NCI-H128 (cell line): Measurements from ENCODE around the gene ITCH.
"Not testable (repeated sequence)": the region's sequence is repeated elsewhere in the genome, so short reads cannot be mapped to it uniquely, and the experiment has no call there.

Experiments used
- DNase-seq: peaks from one replicate; lab custom pipeline; 2025; ENCODE audit not compliant: unreplicated experiment; lab: John Stamatoyannopoulos, UW

Gene ITCH

DNA sequence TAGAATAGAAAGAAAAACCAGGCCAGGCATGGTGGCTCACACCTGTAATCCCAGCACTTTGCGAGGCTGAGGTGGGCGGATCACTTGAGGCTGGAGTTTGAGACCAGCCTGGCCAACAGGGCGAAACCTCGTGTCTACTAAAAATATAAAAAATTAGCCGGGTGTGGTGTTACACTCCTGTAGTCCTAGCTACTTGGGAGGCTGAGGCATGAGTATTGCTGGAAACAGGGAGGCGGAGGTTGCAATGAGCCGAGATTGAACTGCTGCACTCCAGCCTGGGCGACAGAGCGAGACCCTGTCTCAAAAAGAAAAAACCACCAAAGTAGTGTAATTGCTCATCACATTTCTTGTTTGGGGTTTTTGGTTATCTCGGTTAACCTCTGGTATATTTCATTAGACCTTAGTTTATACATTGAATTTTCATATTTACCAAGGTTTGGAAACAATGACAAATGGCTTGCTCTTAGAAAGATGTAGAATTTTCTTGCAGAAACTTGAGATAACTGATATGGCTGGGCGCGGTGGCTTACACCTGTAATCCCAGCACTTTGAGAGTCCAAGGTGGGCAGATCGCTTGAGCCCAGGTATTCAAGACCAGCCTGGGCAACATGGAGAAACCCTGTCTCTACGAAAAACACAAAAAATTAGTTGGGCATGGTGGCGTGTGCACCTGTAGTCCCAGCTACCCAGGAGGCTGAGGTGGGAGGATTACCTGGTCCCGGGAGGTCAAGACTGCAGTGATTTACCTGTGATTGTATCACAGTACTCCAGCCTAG lies 14.2 kb downstream of the ITCH start:
- DNase-seq, result no peak

DNA sequence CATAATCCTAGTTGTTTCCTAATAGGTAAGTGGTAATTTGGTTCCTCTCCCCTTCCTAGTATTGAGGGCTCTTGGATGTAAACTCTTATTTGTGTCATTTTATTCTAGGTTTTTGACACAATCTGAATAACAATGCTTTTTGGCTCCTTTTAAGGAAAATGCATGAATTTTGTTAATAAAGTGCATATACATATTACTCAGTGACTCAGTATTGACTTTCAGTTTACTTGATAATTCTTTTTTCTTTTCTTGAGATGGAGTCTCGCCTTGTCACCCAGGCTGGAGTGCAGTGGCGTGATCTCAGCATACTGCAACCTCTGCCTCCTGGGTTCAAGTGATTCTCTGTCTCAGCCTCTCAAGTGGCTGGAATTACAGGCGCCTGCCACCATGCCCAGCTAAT lies 19.1 kb downstream of the ITCH start:
- DNase-seq, result no peak

DNA sequence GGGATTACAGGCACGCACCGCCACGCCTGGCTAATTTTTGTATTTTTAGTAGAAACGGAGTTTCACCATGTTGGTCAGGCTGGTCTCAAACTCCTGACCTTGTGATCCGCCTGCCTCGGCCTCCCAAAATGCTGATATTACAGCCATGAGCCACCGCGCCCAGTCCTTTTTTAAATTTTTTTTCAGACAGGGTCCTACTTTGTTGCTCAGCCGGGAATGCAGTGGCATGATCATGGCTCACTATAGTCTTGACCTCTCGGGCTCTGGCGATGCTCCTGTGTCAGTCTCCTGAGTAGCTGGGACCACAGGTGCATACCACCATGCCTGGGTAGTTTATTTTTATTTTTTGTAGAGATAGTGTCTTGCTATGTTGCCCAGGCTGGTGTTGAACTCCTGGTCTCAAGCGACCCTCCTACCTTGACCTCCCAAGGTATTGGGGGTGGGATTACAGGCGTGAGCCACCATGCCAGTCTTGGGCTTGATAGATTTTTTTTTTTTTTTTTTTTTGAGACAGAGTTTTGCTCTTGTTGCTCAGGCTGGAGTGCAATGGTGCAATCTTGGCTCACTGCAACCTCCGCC lies 19.9 kb downstream of the ITCH start:
- DNase-seq, result not testable (repeated sequence)

DNA sequence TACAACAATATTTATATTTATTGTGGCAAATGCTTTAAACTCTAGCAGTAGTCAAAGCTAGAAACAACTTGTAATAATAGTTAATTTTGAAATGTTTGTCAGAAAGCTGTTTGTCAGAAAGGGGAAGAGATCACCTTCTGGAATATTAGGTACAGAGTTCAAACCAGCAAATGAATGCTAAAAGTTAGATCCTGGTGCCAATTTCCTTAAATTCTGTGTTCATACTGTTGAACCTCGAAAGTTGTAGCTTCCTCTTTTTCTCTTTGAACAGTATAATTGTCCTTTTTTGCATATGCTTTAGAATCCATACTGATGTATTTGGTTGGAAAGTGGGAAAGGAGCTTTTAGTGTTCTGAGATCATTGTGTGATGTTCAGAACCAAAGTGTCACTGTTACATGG lies 22.4 kb downstream of the ITCH start:
- no peak for DNase-seq

DNA sequence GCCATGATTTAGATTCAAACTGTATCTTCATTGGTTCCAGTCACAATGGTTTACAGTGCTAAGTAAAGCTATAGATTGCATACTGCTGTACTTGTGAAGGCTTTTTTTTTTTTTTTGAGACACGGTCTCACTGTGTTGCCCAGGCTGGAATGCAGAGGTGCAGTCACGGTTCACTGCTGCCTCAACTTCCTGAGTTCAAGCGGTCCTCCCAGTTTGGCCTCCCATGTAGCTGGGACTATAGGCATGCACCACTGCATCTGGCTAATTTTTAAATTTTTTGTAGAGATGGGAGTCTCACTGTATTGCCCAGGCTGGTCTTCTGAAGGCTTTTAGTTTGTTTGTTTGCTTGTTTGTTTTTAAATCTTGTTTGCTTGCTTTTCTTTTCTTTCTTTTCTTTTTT lies 24.9 kb downstream of the ITCH start:
- DNase-seq, result no peak

DNA sequence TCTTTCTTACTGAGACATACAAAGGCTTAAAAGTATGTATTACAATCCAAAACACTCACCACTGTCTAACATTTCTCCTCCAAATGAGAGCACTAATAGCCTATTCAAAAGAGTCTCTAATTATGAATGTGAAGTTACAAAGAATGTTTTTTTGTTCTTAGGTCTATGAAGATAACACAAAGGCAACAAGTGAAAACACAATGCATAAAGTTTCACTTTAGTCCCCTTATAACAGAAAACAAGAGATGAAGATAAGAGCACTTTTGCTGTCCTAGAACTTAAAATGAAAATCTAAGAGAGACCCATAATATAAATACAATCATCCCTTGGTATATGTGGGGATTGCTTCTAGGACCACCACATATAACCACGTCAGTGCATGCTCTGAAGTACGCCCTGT lies 25.6 kb downstream of the ITCH start:
- no peak for DNase-seq

DNA sequence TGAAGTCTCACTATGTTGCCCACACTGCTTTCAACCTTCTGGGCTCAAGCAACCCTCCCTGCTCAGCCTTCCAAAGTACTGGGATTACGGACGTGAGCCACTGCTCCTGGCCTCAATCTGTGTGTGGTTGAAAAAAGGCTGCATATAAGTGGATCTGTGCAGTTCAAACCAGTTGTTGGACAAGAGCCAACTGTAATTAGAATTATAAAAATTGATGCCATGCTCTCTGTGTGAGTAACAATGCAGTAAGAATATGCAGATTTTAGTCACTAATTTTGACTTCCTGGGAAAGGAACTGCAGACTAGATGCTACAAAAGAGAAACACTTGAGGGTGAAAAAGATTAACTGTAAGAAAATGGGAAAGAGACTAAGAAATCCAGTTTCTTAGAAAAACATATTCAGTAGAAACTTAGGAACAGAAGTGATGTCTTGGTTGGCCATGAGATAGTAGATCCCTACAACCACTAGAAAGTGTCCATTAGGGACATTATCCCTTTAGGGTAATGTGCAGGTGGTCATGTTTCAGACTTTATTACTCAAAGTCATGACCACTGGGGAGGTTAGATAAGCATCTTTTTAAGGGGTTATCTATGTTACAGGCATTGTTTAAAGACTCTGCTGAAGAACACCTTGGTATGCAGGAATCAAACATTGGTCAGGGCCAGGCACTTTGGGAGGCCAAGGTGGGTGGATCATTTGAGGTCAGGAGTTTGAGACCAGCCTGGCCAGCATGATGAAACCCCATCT lies 26.3 kb downstream of the ITCH start:
- DNase-seq, result no peak

DNA sequence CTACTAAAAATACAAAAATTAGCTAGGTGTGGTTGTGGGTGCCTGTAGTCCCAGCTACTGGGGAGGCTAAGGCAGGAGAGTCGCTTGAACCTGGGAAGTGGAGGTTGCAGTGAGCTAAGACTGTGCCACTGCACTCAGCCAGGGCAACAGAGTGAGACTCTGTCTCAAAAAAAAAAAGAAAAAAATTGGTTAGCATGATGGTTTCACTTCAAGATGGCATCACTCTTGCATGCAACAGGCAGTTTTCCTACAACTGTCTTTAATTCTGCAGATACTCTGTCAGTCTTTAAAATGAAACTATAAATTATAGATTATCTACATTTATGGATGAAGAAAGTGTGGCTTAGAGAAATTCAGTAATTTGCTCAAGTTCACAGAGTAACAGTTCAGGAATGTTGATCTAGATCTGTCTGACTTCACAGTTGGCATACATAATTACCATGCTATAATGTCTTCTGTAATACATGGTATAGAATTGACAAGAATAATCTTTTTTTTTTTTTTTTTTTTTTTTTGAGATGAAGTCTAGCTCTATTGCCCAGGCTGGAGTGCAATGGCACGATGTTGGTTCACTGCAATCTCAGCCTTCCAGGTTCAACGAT lies 27.0 kb downstream of the ITCH start:
- DNase-seq, result no peak

DNA sequence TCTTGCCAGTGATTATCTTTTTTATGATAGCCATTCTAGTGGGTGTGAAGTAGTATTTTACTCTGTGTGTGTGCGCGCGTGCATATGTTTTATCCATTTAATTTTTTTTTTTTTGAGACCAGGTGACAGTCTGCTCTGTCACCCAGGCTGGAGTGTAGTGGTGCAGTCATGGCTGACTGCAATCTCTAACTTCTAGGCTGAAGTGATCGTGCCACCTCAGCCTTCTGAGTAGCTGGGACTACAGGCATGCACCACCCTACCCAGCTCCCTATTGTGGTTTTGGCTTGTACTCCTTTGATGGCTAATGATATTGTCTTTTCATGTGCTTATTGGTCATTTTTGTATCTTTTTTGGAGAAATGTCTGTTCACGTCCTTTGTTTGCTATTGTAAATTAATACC lies 33.3 kb downstream of the ITCH start:
- no peak for DNase-seq

DNA sequence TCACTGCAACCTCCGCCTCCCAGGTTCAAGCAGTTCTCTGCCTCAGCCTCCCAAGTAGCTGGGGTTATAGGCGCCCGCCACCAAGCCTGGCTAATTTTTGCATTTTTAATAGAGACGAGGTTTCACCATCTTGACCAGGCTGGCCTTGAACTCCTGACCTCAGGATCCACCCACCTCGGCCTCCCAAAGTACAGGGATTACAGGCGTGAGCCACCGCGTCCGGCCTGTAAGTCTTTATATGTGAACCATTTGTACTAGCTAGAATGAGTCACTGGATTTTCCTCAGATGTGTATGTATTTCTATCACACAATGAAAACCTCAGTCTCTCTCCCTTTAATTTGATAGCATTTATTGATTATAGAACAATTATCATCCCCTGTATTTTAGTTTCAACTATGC lies 34.0 kb downstream of the ITCH start:
- DNase-seq, result no peak

DNA sequence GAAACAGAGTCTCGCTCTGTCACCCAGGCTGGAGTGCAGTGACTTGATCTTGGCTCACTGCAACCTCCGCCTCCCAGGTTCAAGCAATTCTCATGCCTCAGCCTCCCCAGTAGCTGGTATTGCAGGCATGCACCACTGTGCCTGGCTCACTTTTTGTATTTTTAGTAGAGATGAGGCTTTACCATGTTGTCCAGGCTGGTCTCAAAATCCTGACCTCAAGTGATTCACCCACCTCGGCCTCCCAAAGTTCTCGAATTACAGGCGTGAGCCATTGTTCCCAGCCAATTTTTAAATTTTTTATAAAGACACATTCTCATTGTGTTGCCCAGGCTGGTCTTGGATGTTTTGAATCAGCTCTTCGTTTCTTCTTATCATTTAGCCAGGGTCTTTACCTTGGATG lies 37.7 kb downstream of the ITCH start:
- DNase-seq, result not testable (repeated sequence)

DNA sequence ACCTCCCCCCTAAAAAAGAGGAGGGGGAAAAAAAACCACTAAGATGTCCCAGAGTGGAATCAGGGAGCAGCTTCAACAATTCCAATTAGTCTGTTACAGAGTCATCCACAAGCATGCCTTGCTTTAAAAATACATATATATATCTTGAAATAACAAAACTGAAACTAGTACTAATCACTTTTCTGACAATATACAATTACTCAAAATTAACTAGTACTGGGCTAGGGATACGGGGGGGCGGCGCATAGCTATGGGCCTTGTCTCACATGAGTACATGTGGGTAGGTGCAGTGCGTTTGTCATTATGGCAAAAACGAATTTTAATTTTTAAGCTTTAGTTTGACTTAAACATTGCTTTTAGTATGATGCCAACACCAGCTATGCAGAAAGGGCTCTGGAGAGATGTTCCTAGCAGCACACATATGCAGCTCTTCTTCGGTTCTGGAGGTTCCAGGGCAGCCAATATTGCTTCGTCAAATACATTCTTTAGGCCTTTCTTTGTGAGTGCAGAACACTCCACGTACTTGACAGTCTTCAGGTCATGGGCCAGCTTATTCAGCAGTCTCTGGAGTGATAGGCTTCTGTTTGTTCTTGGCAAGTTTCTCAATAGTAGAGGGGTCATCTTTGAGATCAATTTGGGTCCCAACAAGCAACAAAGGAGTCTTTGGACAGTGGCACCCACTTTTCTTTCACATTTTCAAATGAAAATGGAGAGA lies 38.8 kb downstream of the ITCH start:
- DNase-seq, result no peak

DNA sequence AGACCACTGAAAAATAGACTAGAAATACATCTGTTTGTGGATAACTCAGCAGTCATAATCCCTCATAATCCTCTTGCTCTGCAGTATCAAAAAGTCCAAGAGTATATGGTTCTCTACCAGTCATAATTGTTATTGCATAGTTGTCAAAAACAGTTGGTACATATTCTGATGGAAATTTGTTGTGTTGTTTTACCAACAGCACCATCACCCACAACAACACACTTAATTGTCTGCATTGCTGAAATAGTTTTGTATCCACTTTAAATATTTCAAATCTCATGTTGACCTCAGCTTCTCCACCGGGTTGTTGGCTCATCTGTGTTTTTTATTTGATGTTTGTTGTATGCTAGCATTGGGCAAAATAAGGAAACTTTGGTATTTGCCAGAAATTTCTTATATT lies 39.4 kb downstream of the ITCH start:
- no peak for DNase-seq

DNA sequence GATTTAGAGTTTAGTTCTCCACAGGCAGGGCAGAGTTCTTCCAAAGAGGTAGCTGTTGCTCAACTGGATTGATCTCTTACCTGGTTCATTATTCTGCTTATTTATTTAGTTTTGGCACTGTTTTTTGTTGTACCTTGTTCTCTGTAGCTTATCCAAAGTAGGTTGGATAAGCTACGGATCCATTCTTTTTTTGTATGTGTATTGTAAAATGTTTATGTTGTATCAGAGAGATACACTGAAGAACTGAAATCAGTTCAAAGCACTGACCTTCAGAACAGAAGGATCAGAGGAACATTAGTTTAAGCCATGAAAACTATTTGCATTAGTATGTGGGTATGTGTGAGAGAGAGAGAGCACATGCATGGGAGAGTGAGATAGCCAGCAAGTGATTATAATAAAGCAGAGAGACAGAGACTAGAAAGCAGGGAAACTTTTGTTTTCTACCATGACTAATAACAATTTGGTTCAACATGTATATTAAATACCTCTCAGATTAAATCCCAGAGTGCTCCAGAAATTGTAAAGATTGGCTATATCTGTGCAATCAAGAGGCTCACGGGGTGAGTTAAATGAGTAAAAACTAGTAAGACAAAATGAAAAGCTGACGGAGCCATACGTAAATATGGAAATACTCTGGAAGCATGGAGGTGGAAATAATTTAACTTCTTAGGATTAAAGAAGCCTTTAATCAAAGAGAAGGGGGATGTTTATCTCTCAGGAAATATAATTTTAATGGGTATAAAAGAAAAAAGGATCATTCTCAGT lies 40.2 kb downstream of the ITCH start:
- no peak for DNase-seq

DNA sequence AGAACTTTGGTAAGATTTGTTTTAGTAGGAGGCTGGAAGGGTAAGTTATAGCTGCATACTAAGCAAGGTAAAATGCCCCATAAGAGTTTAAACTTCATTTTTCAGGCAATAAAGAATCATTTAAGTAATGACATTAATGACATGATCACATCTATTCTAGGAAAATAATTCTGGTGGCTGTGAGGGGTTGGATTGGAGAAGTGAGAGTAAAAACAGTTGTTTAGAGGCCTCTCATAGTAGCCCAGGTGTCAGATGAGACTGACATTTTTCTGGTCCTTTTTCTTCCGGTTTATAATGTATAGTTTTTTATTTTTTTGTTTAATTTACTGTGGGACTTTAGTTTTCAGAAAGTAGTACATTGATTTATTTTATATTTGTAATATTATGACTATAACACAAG lies 40.8 kb downstream of the ITCH start:
- no peak for DNase-seq

DNA sequence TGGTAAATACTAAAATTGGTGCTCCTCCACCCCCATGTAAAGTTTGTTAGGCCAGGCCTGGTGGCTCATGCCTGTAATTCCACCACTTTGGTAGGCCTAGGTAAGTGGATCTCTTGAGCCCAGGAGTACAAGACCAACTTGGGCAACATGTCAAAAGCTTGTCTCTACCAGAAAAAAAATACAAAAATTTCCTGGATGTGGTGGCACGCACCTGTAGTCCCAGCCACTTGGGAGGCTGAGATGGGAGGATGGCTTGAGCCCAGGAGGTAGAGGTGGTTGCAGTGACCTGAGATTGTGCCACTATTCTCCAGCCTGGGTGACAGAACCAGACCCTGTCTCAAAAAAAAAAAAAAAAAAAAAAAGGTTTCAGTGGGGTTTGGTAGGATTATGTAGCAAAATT lies 41.7 kb downstream of the ITCH start:
- no peak for DNase-seq

DNA sequence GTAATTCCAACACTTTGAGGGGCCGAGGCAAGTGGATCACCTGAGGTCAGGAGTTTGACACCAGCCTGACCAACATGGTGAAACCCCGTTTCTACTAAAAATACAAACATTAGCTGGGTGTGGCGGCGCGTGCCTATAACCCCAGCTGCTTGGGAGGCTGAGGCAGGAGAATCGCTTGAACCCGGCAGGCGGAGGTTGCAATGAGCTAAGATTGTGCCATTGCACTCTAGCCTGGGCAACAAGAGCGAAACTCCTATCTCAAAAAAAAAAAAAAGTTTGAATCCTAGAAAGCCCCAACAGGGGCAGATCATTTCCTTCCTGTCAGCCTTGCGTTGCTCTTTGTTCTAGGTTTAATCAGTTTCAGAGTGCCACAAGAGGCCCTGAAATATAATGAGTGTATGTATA lies 42.2 kb downstream of the ITCH start:
- not testable (repeated sequence) for DNase-seq

DNA sequence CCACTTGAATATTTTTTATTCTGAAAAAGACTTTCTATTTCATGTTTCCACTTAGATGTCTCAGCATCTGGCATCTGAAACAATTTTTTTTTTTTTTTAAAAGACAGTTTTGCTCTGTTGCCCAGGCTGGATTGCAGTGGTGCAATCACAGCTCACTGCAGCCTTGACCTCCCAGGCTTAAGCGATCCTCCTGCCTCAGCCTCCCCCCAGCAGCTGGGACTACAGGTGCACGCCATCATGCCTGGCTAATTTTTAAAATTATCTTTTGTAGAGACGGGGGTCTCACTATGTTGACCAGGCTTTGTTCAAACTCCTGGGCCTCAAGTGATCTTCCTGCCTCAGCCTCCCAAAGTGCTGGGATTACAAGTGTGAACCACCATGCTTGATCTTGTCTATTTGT lies 42.9 kb downstream of the ITCH start:
- DNase-seq, result not testable (repeated sequence)

DNA sequence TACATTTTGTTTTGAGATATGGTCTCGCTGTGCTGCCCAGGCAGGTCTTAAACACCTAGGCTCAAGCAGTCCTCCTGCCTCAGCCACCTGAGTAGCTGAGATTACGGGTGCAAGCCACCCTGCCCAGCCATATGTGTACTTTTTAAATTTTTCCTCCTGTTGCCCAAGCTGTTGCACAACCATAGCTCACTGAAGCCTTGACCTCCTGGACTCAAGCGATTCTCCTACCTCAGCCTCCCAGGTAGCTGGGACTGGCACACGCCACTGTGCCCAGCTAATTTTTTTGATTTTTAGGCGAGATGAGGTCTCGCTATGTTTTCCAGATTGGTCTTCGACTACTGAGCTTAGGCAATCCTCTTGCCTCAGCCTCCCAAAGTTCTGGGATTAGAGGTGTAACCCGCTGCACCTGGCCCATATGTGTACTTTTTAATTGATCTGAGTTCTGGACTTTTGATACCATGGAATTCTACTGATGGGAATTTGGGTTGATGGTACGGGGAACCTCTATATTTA lies 44.9 kb downstream of the ITCH start:
- DNase-seq, result no peak

DNA sequence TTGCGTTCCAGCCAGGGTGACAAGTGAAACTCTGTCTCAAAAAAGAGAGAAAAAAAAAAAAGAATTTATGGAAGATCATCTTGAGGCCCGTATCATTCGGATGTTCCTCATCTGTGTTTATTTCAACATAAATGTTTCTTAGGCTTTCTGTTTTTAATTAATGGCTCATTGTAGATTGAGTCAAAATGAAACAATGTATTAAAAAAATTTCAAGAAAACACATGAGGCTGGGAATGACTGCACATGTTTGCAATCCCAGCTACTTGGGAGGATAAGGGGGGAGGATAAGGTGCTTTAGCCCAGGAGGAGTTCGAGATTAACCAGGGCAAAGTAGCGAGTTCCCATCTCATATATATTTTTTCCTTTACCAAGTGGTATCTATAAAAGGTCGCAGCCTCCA lies 47.3 kb downstream of the ITCH start:
- no peak for DNase-seq
